Fibroblast of gingiva (primary cell): ENCODE measurements around the gene XPR1.
A peak's percentile ranks its signal among the peaks of the same experiment; 100 is the strongest.

Experiments used
- DNase-seq: peaks from one replicate; pipeline ENCODE4 v3.0.0-alpha.2; 2011; ENCODE audit warnings: low read depth

The XPR1 gene

GRCh38 chr1:180916771-180917170 is 284.9 kb downstream of the XPR1 start:
- no peak for DNase-seq

GRCh38 chr1:180917306-180918065 is 285.7 kb downstream of the XPR1 start:
- DNase-seq: peak; percentile 76

GRCh38 chr1:180918519-180918918 is 286.7 kb downstream of the XPR1 start:
- no peak for DNase-seq

- DNase-seq: no peak
Observed at GRCh38 chr1:180919183-180919700, 287.4 kb downstream of the XPR1 start.

GRCh38 chr1:180920193-180920592 is 288.4 kb downstream of the XPR1 start:
- no peak for DNase-seq

- no peak for DNase-seq
Observed at GRCh38 chr1:180920702-180921101, 288.9 kb downstream of the XPR1 start.

- DNase-seq: no peak
Observed at GRCh38 chr1:180921386-180921785, 289.6 kb downstream of the XPR1 start.

- no peak for DNase-seq
Observed at GRCh38 chr1:180921891-180922630, 290.2 kb downstream of the XPR1 start.

- no peak for DNase-seq
Observed at GRCh38 chr1:180922631-180923015, 290.8 kb downstream of the XPR1 start.

- DNase-seq: no peak
Observed at GRCh38 chr1:180923021-180923841, 291.4 kb downstream of the XPR1 start.

GRCh38 chr1:180923887-180924286 is 292.1 kb downstream of the XPR1 start:
- DNase-seq: no peak

GRCh38 chr1:180924939-180925338 is 293.1 kb downstream of the XPR1 start:
- no peak for DNase-seq

- DNase-seq: no peak
Observed at GRCh38 chr1:180925471-180926051, 293.7 kb downstream of the XPR1 start.

- peak; percentile 46 for DNase-seq
Observed at GRCh38 chr1:180926164-180926981, 294.6 kb downstream of the XPR1 start.

GRCh38 chr1:180927348-180927747 is 295.5 kb downstream of the XPR1 start:
- no peak for DNase-seq

GRCh38 chr1:180927841-180928240 is 296.0 kb downstream of the XPR1 start:
- no peak for DNase-seq

GRCh38 chr1:180928331-180929230 is 296.8 kb downstream of the XPR1 start:
- DNase-seq: no peak

- DNase-seq: no peak
Observed at GRCh38 chr1:180929389-180929788, 297.6 kb downstream of the XPR1 start.

- DNase-seq: no peak
Observed at GRCh38 chr1:180930687-180931086, 298.9 kb downstream of the XPR1 start.

GRCh38 chr1:180931529-180931928 is 299.7 kb downstream of the XPR1 start:
- DNase-seq: no peak
